ENCODE data around the gene DAZL.

The DAZL gene

DNA sequence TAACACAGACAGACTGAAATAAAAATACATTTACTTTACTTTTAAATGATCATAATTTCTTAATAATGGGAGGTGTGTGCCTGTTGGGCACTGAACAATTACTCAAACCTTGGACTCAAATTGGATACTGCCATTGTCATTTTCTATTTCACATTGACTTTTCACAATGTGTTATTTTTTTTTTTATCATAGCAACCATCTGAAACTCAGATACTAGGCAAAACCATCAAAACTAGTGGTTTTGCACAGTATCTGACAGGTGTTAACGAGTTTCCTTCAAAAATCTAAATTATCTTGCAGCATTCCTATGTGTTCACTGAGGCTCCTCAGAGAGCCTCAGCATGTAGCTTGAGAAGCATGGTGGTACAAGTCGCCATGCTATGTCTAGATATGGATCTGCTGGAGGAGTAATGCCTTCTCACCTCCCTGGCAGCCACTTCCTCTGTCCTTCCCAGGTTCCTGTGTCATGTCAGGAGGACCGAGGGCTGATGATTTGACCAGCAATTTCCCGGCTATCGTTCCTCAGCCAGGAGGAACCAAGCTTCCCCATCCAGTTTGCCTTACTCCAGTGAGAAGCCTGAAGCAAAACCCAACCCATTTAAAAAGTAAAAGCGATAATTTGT, 61.9 kb downstream of the DAZL start:
- no peak overlapping the region for H3K4me3 ChIP-seq (ENCODE audit: low read depth, low read length)
- TF ChIP-seq, protein P1, sequence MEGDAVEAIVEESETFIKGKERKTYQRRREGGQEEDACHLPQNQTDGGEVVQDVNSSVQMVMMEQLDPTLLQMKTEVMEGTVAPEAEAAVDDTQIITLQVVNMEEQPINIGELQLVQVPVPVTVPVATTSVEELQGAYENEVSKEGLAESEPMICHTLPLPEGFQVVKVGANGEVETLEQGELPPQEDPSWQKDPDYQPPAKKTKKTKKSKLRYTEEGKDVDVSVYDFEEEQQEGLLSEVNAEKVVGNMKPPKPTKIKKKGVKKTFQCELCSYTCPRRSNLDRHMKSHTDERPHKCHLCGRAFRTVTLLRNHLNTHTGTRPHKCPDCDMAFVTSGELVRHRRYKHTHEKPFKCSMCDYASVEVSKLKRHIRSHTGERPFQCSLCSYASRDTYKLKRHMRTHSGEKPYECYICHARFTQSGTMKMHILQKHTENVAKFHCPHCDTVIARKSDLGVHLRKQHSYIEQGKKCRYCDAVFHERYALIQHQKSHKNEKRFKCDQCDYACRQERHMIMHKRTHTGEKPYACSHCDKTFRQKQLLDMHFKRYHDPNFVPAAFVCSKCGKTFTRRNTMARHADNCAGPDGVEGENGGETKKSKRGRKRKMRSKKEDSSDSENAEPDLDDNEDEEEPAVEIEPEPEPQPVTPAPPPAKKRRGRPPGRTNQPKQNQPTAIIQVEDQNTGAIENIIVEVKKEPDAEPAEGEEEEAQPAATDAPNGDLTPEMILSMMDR (IDR thresholded peaks at IDR 0.05; ENCODE audit: borderline replicate concordance, insufficient read depth, low read depth, low read length), result no peak

DNA sequence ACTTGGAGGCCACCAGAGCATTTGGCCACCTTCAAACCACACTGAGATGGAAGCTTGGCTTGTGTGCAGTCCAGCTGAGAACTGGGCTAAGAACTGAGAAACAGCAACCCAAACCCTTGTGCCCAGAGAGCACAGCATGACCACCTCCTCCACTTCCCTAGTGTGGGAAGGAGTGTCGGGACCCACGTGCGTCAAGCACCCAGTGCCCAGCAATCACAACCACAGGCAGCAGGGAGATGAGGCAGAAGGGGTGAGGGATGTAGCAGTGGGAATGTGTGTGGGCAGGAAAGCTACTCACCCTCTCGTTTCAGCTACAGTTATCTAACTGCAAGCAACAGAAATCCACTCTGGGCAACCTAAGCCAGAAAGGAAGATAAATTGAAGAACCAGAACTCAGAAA, 66.7 kb downstream of the DAZL start:
- H3K4me3 ChIP-seq (ENCODE audit: low read depth, low read length), result no peak overlapping the region
- TF ChIP-seq, protein P1 (IDR thresholded peaks at IDR 0.05; ENCODE audit: borderline replicate concordance, insufficient read depth, low read depth, low read length), result no peak

- TF ChIP-seq, protein P1 (IDR thresholded peaks at IDR 0.05; ENCODE audit: borderline replicate concordance, insufficient read depth, low read depth, low read length), result no peak
- H3K4me3 ChIP-seq (ENCODE audit: low read depth, low read length), result no peak overlapping the region
Observed at GRCh38 chr3:16536996-16537395, 68.2 kb downstream of the DAZL start.
